Smooth muscle cell (in vitro differentiated cells): ENCODE results near the gene SLC12A6. TPM values are rescaled to one million over a fixed set of nuclear protein-coding genes. Genes with fewer than 3 reads are reported as not detected.

Source experiments
- DNase-seq: peaks from one replicate; lab custom pipeline; 2025; ENCODE audit not compliant: unreplicated experiment; lab: John Stamatoyannopoulos, UW
- H2AFZ ChIP-seq: fragments of 200-600 bp; sonication (generic); 2 replicates; pipeline ENCODE4 v1.6.0; 2016; ENCODE audit warnings: antibody characterized with exemption, low read depth, mild to moderate bottlenecking
- H3F3A ChIP-seq: fragments of 200-600 bp; sonication (generic); 2 replicates; pipeline ENCODE4 v1.6.0; 2017; ENCODE audit warnings: antibody characterized with exemption, low read depth
- H3K27ac ChIP-seq: fragments of 200-600 bp; sonication (generic); 2 replicates; pipeline ENCODE4 v1.5.1; 2016; ENCODE audit warnings: low read depth, mild to moderate bottlenecking
- H3K27me3 ChIP-seq: fragments of 200-600 bp; sonication (generic); 2 replicates; pipeline ENCODE4 v1.6.1; 2016; ENCODE audit warnings: low read depth, mild to moderate bottlenecking
- H3K36me3 ChIP-seq: fragments of 200-600 bp; sonication (generic); 2 replicates; pipeline ENCODE4 v1.5.1; 2016; ENCODE audit warnings: low read depth
- H3K4me1 ChIP-seq: fragments of 200-600 bp; sonication (generic); 2 replicates; pipeline ENCODE4 v1.5.1; 2016; ENCODE audit warnings: low read depth
- H3K4me2 ChIP-seq: fragments of 200-600 bp; sonication (generic); 2 replicates; pipeline ENCODE4 v1.6.0; 2016; ENCODE audit warnings: mild to moderate bottlenecking
- H3K4me3 ChIP-seq: fragments of 200-600 bp; sonication (generic); 2 replicates; pipeline ENCODE4 v1.5.1; 2016; ENCODE audit warnings: mild to moderate bottlenecking
- H3K79me2 ChIP-seq: fragments of 200-600 bp; sonication (generic); 2 replicates; pipeline ENCODE4 v1.6.0; 2016; ENCODE audit warnings: low read depth, mild to moderate bottlenecking
- H3K9ac ChIP-seq: fragments of 200-600 bp; sonication (generic); 2 replicates; pipeline ENCODE4 v1.6.0; 2016; ENCODE audit warnings: low read depth
- H3K9me3 ChIP-seq: fragments of 200-600 bp; sonication (generic); replicated peaks from 2 replicates; pipeline ENCODE4 v1.5.1; 2016; ENCODE audit warnings: low read depth
- H4K20me1 ChIP-seq: fragments of 200-600 bp; sonication (generic); 2 replicates; pipeline ENCODE4 v1.6.0; 2016; ENCODE audit warnings: low read depth
- CTCF ChIP-seq: fragments of 200-600 bp; sonication (generic); IDR thresholded peaks from 2 replicates; pipeline ENCODE4 v1.5.1; 2017; ENCODE audit warnings: borderline replicate concordance, mild to moderate bottlenecking, antibody characterized with exemption; ENCODE audit not compliant: insufficient read depth, poor library complexity, severe bottlenecking
- WGBS: methylation state at CpG from one replicate; pipeline ENCODE4 v1.1.7; 2016; ENCODE audit warnings: low lambda C conversion rate; 5-methylcytosine and 5-hydroxymethylcytosine counted together
- polyA plus RNA-seq: library from polyadenylated mRNA; unstranded; fragments of >200 nt; fragmentation: Nextera tagmentation; extraction: Ambion mirVana; gene quantifications from 2 replicates; pipeline ENCODE4 v1.2.1, GENCODE V29; 2016
- total RNA-seq: library from RNA; depleted of rRNA; stranded (reverse); fragments of >200 nt; gene quantifications from 2 replicates; pipeline ENCODE4 v1.2.3, GENCODE V29; 2014

Gene SLC12A6
- total and polyA plus RNA-seq, 2 experiments from 2014 or later = 3.0 to 11.3 TPM

- no peaks in the 10 kb centered on the region for H3K27me3 ChIP-seq
- no peak overlapping the region for H3K4me3 ChIP-seq
- H4K20me1 ChIP-seq = no peaks in the 10 kb centered on the region
- no peaks in the 10 kb centered on the region for H3K36me3 ChIP-seq
- DNase-seq = no peak
- no peaks in the 10 kb centered on the region for H3K4me1 ChIP-seq
- H3K79me2 ChIP-seq = no peaks in the 10 kb centered on the region
- no peaks in the 10 kb centered on the region for H3K9me3 ChIP-seq
- H3F3A ChIP-seq = no peaks in the 10 kb centered on the region
- no peak for TF ChIP-seq CTCF
- no peak overlapping the region for H2AFZ ChIP-seq
- no peak overlapping the region for H3K27ac ChIP-seq
- no peak overlapping the region for H3K4me2 ChIP-seq
- no peak overlapping the region for H3K9ac ChIP-seq
- WGBS = 65% methylated on average over 2 of the region's 2 CpGs
Observed at GRCh38 chr15:34374816-34375215, 37.2 kb upstream of the SLC12A6 start.

GRCh38 chr15:34373951-34374350 is 36.4 kb upstream of the SLC12A6 start:
- H2AFZ ChIP-seq = no peak overlapping the region
- H3K36me3 ChIP-seq = no peaks in the 10 kb centered on the region
- H3K9me3 ChIP-seq = no peaks in the 10 kb centered on the region
- no peak overlapping the region for H3K27ac ChIP-seq
- 85% methylated on average over 8 of the region's 8 CpGs for WGBS
- DNase-seq = no peak
- no peaks in the 10 kb centered on the region for H4K20me1 ChIP-seq
- no peak overlapping the region for H3K4me3 ChIP-seq
- H3K27me3 ChIP-seq = no peaks in the 10 kb centered on the region
- H3K4me2 ChIP-seq = no peak overlapping the region
- no peaks in the 10 kb centered on the region for H3F3A ChIP-seq
- no peak for TF ChIP-seq CTCF
- no peaks in the 10 kb centered on the region for H3K79me2 ChIP-seq
- no peaks in the 10 kb centered on the region for H3K4me1 ChIP-seq
- no peak overlapping the region for H3K9ac ChIP-seq

- Histone ChIP-seq H3K79me2 (no peaks in the 10 kb centered on the region), H3K27me3 (no peaks in the 10 kb centered on the region), H3K4me2 (no peak overlapping the region), H3K36me3 (no peaks in the 10 kb centered on the region), H3K4me1 (peaks cover 5% of the 10 kb centered on the region), H3F3A (no peaks in the 10 kb centered on the region), H2AFZ (no peak overlapping the region), H3K4me3 (no peak overlapping the region), H3K27ac (no peak overlapping the region), H3K9me3 (no peaks in the 10 kb centered on the region), H3K9ac (no peak overlapping the region), H4K20me1 (no peaks in the 10 kb centered on the region)
- DNase-seq = no peak
- no peak for TF ChIP-seq CTCF
- WGBS = no CpG with 5 or more reads among the region's 2 CpGs
Observed at GRCh38 chr15:34370643-34371042, 33.1 kb upstream of the SLC12A6 start.

GRCh38 chr15:34370129-34370528 is 32.5 kb upstream of the SLC12A6 start:
- no peaks in the 10 kb centered on the region for H3K27me3 ChIP-seq
- 83% methylated on average over 2 of the region's 2 CpGs for WGBS
- no peak overlapping the region for H3K27ac ChIP-seq
- H3K4me2 ChIP-seq = no peak overlapping the region
- no peak overlapping the region for H3K4me3 ChIP-seq
- no peak for DNase-seq
- H3K4me1 ChIP-seq = peaks cover 8% of the 10 kb centered on the region
- no peaks in the 10 kb centered on the region for H3K36me3 ChIP-seq
- H3K9ac ChIP-seq = no peak overlapping the region
- H3K79me2 ChIP-seq = no peaks in the 10 kb centered on the region
- no peak for TF ChIP-seq CTCF
- no peaks in the 10 kb centered on the region for H3K9me3 ChIP-seq
- H2AFZ ChIP-seq = no peak overlapping the region
- no peaks in the 10 kb centered on the region for H3F3A ChIP-seq
- H4K20me1 ChIP-seq = peaks cover 4% of the 10 kb centered on the region
